Caki2 (cell line): Measurements from ENCODE around the gene MYOC. TPM values are rescaled to one million over a fixed set of nuclear protein-coding genes. Genes with fewer than 3 reads are reported as not detected.
"Not testable (repeated sequence)": the region's sequence is repeated elsewhere in the genome, so short reads cannot be mapped to it uniquely, and the experiment has no call there.

Experiments used
- DNase-seq: peaks from one replicate; pipeline ENCODE4 v3.0.0-alpha.2; 2015; ENCODE audit warnings: low read depth
- in situ Hi-C: cut with HindIII; loops from 2 replicates; pipeline ENCODE4 v1.10.0; 2016; ENCODE audit warnings: low sequenced_read_pairs, low pct_unique_long_range_greater_than_20kb, mixed read lengths
- total RNA-seq: library from RNA; depleted of rRNA; stranded (reverse); fragments of >200 nt; shearing (Covaris generic); gene quantifications from 2 replicates; pipeline ENCODE4 v1.2.3, GENCODE V29; 2014; ENCODE audit warnings: low replicate concordance; rRNA removed

Gene MYOC
- total RNA-seq, result not detected in 2 replicates

- no peak for DNase-seq
- in situ Hi-C loops, result no loop called here
Observed at GRCh38 chr1:171652234-171652822, at the start of gene MYOC. MYOC (minus strand) TSS chr1:171652688; CDS start chr1:171652611, 77 bp downstream.

GRCh38 chr1:171699531-171699930 is 47.0 kb upstream of the MYOC start:
- no peak for DNase-seq
- in situ Hi-C loops, result no loop called here

- DNase-seq, in situ Hi-C loops: not testable (repeated sequence)
Observed at GRCh38 chr1:171695772-171696171, 43.3 kb upstream of the MYOC start.

GRCh38 chr1:171693541-171693940 is 41.1 kb upstream of the MYOC start:
- in situ Hi-C loops, DNase-seq: not testable (repeated sequence)

GRCh38 chr1:171683870-171684269 is 31.4 kb upstream of the MYOC start:
- no peak for DNase-seq
- in situ Hi-C loops, result no loop called here

- no peak for DNase-seq
- in situ Hi-C loops, result no loop called here
Observed at GRCh38 chr1:171680339-171680738, 27.9 kb upstream of the MYOC start.

- no peak for DNase-seq
- in situ Hi-C loops, result no loop called here
Observed at GRCh38 chr1:171676823-171677222, 24.3 kb upstream of the MYOC start.

- in situ Hi-C loops, result no loop called here
- no peak for DNase-seq
Observed at GRCh38 chr1:171674431-171675405, 22.2 kb upstream of the MYOC start.

- in situ Hi-C loops, result no loop called here
- no peak for DNase-seq
Observed at GRCh38 chr1:171670739-171671138, 18.3 kb upstream of the MYOC start.

GRCh38 chr1:171668372-171668771 is 15.9 kb upstream of the MYOC start:
- in situ Hi-C loops, result no loop called here

GRCh38 chr1:171666114-171666769 is 13.8 kb upstream of the MYOC start:
- in situ Hi-C loops, result no loop called here
- no peak for DNase-seq

More at GRCh38 chr1:171668372-171668771, 15.9 kb upstream of the MYOC start:
- DNase-seq, result no peak

- DNase-seq, result no peak
- in situ Hi-C loops, result no loop called here
Observed at GRCh38 chr1:171664976-171665375, 12.5 kb upstream of the MYOC start.

- no peak for DNase-seq
- in situ Hi-C loops, result no loop called here
Observed at GRCh38 chr1:171663854-171664575, 11.5 kb upstream of the MYOC start.

GRCh38 chr1:171663036-171663853 is 10.8 kb upstream of the MYOC start:
- in situ Hi-C loops, result no loop called here
- no peak for DNase-seq

- in situ Hi-C loops, result no loop called here
- DNase-seq, result no peak
Observed at GRCh38 chr1:171661076-171661650, 8.7 kb upstream of the MYOC start.

- in situ Hi-C loops, DNase-seq: not testable (repeated sequence)
Observed at GRCh38 chr1:171656206-171656605, 3.7 kb upstream of the MYOC start.

GRCh38 chr1:171655746-171656116 is 3.2 kb upstream of the MYOC start:
- in situ Hi-C loops, result no loop called here
- no peak for DNase-seq
